Lower leg skin (tissue), 3 donors: ENCODE measurements around the gene TGFB2.

Experiments
- POLR2A ChIP-seq, 2 donors: fragments of 450-650 bp; IDR thresholded peaks; one replicate each; pipeline ENCODE4 v1.6.1; 2016 to 2017; ENCODE audit warnings: antibody characterized with exemption in 2 of 2, mild to moderate bottlenecking in 1 of 2, moderate library complexity in 1 of 2
- TF ChIP-seq, protein P1 (sequence below), 3 donors: fragments of 450-650 bp; IDR thresholded peaks; one replicate each; pipeline ENCODE4 v1.5.1; 2016; ENCODE audit warnings: antibody characterized with exemption in 3 of 3, mild to moderate bottlenecking in 3 of 3, moderate library complexity in 2 of 3

DNA sequence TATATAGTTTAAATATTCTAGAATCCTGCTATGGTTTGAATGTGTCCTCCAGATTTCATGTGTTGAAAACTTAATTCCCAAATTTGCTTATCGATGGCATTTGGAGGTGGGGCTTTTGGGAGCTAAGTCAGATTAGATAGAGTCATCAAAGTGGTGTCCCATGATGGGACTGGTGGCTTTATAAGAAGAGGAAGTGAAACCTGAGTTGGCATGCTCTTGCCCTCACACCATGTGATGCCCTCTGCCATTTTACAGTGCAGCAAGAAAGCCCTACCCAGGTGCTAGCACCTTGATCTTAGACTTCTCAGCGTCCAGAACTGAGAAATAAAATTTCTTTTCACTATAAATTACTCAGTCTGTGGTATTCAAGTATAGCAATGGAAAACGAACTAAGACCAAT lies 111.3 kb downstream of the TGFB2 start:
- TF ChIP-seq, protein P1, sequence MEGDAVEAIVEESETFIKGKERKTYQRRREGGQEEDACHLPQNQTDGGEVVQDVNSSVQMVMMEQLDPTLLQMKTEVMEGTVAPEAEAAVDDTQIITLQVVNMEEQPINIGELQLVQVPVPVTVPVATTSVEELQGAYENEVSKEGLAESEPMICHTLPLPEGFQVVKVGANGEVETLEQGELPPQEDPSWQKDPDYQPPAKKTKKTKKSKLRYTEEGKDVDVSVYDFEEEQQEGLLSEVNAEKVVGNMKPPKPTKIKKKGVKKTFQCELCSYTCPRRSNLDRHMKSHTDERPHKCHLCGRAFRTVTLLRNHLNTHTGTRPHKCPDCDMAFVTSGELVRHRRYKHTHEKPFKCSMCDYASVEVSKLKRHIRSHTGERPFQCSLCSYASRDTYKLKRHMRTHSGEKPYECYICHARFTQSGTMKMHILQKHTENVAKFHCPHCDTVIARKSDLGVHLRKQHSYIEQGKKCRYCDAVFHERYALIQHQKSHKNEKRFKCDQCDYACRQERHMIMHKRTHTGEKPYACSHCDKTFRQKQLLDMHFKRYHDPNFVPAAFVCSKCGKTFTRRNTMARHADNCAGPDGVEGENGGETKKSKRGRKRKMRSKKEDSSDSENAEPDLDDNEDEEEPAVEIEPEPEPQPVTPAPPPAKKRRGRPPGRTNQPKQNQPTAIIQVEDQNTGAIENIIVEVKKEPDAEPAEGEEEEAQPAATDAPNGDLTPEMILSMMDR (IDR thresholded peaks at IDR 0.05), result no peak
- TF ChIP-seq POLR2A (IDR thresholded peaks at IDR 0.05), result no peak
